H9 (cell line): Measurements from ENCODE around the gene PEX7. TPM values are rescaled to one million over a fixed set of nuclear protein-coding genes. Genes with fewer than 3 reads are reported as not detected.
A peak's percentile ranks its signal among the peaks of the same experiment; 100 is the strongest.

Experiments used
- DNase-seq: peaks from one replicate; pipeline ENCODE4 v3.0.0-alpha.2; 2017
- H2AFZ ChIP-seq: one replicate; pipeline ENCODE4 v1.6.1; 2013; ENCODE audit warnings: mild to moderate bottlenecking, low read length, control low read depth, moderate library complexity
- H2AK5ac ChIP-seq: 2 replicates; pipeline ENCODE4 v1.6.1; 2013; ENCODE audit warnings: low read length, control low read depth, mixed read lengths; ENCODE audit not compliant: insufficient read length
- H2BK120ac ChIP-seq: one replicate; pipeline ENCODE4 v1.6.1; 2013; ENCODE audit warnings: low read depth, mild to moderate bottlenecking, low read length, control low read depth, inconsistent platforms; ENCODE audit not compliant: poor library complexity, severe bottlenecking
- H2BK12ac ChIP-seq: 2 replicates; pipeline ENCODE4 v1.6.1; 2013; ENCODE audit warnings: low read length, control low read depth, mixed read lengths, low read depth; ENCODE audit not compliant: insufficient read length
- H2BK15ac ChIP-seq: 2 replicates; pipeline ENCODE4 v1.6.1; 2013; ENCODE audit warnings: low read depth, low read length, control low read depth
- H2BK20ac ChIP-seq: one replicate; pipeline ENCODE4 v1.6.1; 2013; ENCODE audit warnings: low read depth, mild to moderate bottlenecking, low read length, control low read depth, inconsistent platforms; ENCODE audit not compliant: poor library complexity, severe bottlenecking
- H2BK5ac ChIP-seq: 2 replicates; pipeline ENCODE4 v1.6.1; 2013; ENCODE audit warnings: low read length, control low read depth, mixed read lengths; ENCODE audit not compliant: insufficient read length
- H3K14ac ChIP-seq: 2 replicates; pipeline ENCODE4 v1.6.1; 2013; ENCODE audit warnings: low read length, control low read depth; ENCODE audit not compliant: insufficient read depth
- H3K18ac ChIP-seq: 2 replicates; pipeline ENCODE4 v1.6.1; 2013; ENCODE audit warnings: low read depth, mild to moderate bottlenecking, mixed read lengths, low read length, control low read depth; ENCODE audit not compliant: insufficient read length
- H3K23ac ChIP-seq: 2 replicates; pipeline ENCODE4 v1.6.1; 2013; ENCODE audit warnings: low read length, control low read depth, mixed read lengths, low read depth; ENCODE audit not compliant: insufficient read length
- H3K23me2 ChIP-seq: 2 replicates; pipeline ENCODE4 v1.6.1; 2013; ENCODE audit warnings: low read depth, mild to moderate bottlenecking, mixed read lengths, low read length, control low read depth; ENCODE audit not compliant: insufficient read length, poor library complexity, severe bottlenecking
- H3K27ac ChIP-seq: 2 replicates; pipeline ENCODE4 v1.5.1; 2013; ENCODE audit warnings: low read length, control low read depth, mixed read lengths, low read depth; ENCODE audit not compliant: insufficient read length
- H3K27me3 ChIP-seq: 2 replicates; pipeline ENCODE4 v1.6.1; 2013; ENCODE audit warnings: low read length, control low read depth, inconsistent platforms; ENCODE audit not compliant: insufficient read depth
- H3K4ac ChIP-seq: 2 replicates; pipeline ENCODE4 v1.6.1; 2013; ENCODE audit warnings: low read depth, mild to moderate bottlenecking, control low read depth, inconsistent platforms, low read length, moderate library complexity
- H3K4me1 ChIP-seq: 2 replicates; pipeline ENCODE4 v1.6.1; 2013; ENCODE audit warnings: low read length, control low read depth, inconsistent platforms; ENCODE audit not compliant: insufficient read depth
- H3K4me2 ChIP-seq: 2 replicates; pipeline ENCODE4 v1.6.1; 2013; ENCODE audit warnings: low read length, control low read depth, mixed read lengths; ENCODE audit not compliant: insufficient read length, insufficient read depth
- H3K56ac ChIP-seq: 2 replicates; pipeline ENCODE4 v1.6.1; 2013; ENCODE audit warnings: low read depth, mild to moderate bottlenecking, mixed read lengths, low read length, control low read depth; ENCODE audit not compliant: insufficient read length
- H3K79me1 ChIP-seq: 2 replicates; pipeline ENCODE4 v1.6.1; 2013; ENCODE audit warnings: low read depth, mild to moderate bottlenecking, moderate library complexity, low read length, control low read depth, inconsistent platforms; ENCODE audit not compliant: insufficient read depth, poor library complexity, severe bottlenecking
- H3K79me2 ChIP-seq: 2 replicates; pipeline ENCODE4 v1.6.1; 2013; ENCODE audit warnings: low read length, control low read depth, inconsistent platforms; ENCODE audit not compliant: insufficient read depth
- H3K9ac ChIP-seq: 2 replicates; pipeline ENCODE4 v1.6.1; 2013; ENCODE audit warnings: low read length, control low read depth, mixed read lengths; ENCODE audit not compliant: insufficient read length; ENCODE audit errors: extremely low read depth
- H3K9me3 ChIP-seq: one replicate; pipeline ENCODE4 v1.6.1; 2013; ENCODE audit warnings: low read depth, low read length, inconsistent platforms; ENCODE audit not compliant: control insufficient read depth
- H3T11ph ChIP-seq: one replicate; pipeline ENCODE4 v1.6.1; 2013; ENCODE audit warnings: mild to moderate bottlenecking, low read length, control low read depth, inconsistent platforms
- H4K20me1 ChIP-seq: one replicate; pipeline ENCODE4 v1.6.1; 2013; ENCODE audit not compliant: control insufficient read depth, insufficient read length, insufficient read depth
- H4K5ac ChIP-seq: 2 replicates; pipeline ENCODE4 v1.6.1; 2013; ENCODE audit warnings: low read depth, mild to moderate bottlenecking, mixed read lengths, low read length, control low read depth; ENCODE audit not compliant: insufficient read length
- H4K8ac ChIP-seq: replicated peaks from 2 replicates; pipeline ENCODE4 v1.6.1; 2013; ENCODE audit warnings: low read length, control low read depth, mixed read lengths, low read depth; ENCODE audit not compliant: insufficient read length
- H4K91ac ChIP-seq: 2 replicates; pipeline ENCODE4 v1.6.1; 2013; ENCODE audit warnings: low read depth, mild to moderate bottlenecking, moderate library complexity, mixed read lengths, low read length, control low read depth; ENCODE audit not compliant: insufficient read length
- H3K27ac Mint-ChIP-seq, 3 experiments: 2 replicates in 2 of 3; 3 replicates in 1 of 3; pipeline ENCODE4 v1.8.0; 2020 to 2021; ENCODE audit warnings: mixed read lengths in 3 of 3, mild to moderate bottlenecking in 1 of 3, moderate library complexity in 1 of 3
- H3K27me3 Mint-ChIP-seq: 2 replicates; pipeline ENCODE4 v1.8.0; 2021; ENCODE audit warnings: low read depth, mild to moderate bottlenecking, moderate library complexity, mixed read lengths
- H3K36me3 Mint-ChIP-seq, 3 experiments: 2 replicates in 2 of 3; 3 replicates in 1 of 3; pipeline ENCODE4 v1.8.0; 2020 to 2021; ENCODE audit warnings: low read depth in 3 of 3, mixed read lengths in 3 of 3; ENCODE audit not compliant: insufficient read depth in 1 of 3
- H3K4me1 Mint-ChIP-seq, 2 experiments: 2 replicates each; pipeline ENCODE4 v1.8.0; 2020; ENCODE audit warnings: mixed read lengths in 2 of 2
- H3K4me3 Mint-ChIP-seq, 2 experiments: 2 replicates in 1 of 2; 3 replicates in 1 of 2; pipeline ENCODE4 v1.8.0; 2020 to 2021; ENCODE audit warnings: mild to moderate bottlenecking in 2 of 2, mixed read lengths in 2 of 2, moderate library complexity in 1 of 2
- H3K9me3 Mint-ChIP-seq, 2 experiments: 2 replicates in 1 of 2; 3 replicates in 1 of 2; pipeline ENCODE4 v1.8.0; 2020; ENCODE audit warnings: mild to moderate bottlenecking in 2 of 2, mixed read lengths in 2 of 2, moderate library complexity in 1 of 2
- WGBS: extraction: QIAGEN DNeasy Blood & Tissue Kit; methylation state at CpG from one replicate; pipeline ENCODE4 v1.1.7; 2013; ENCODE audit warnings: missing lambda C conversion rate, low lambda C conversion rate, mixed read lengths; ENCODE audit not compliant: insufficient read length; ENCODE audit errors: extremely low coverage; 5-methylcytosine and 5-hydroxymethylcytosine counted together
- total RNA-seq: library from RNA; stranded (reverse); gene quantifications from 2 replicates; pipeline ENCODE4 v1.2.1, GENCODE V29; 2021
- TF ChIP-seq, protein P1 (sequence below): fragments of 200-600 bp; sonication (generic); conservative IDR thresholded peaks from 3 replicates; pipeline ENCODE4 v1.8.0; 2021; ENCODE audit warnings: antibody characterized with exemption, mild to moderate bottlenecking

PEX7 gene
- total RNA-seq, 1 experiment from 2014 or later, result 8.4 TPM

GRCh38 chr6:136923954-136924673, 101.7 kb downstream of the PEX7 start:
- Histone ChIP-seq H2BK20ac (no peak overlapping the region), H3K4me2 (no peak overlapping the region), H3K56ac (no peak overlapping the region), H2BK120ac (no peak overlapping the region), H3K9me3 (no peaks in the 10 kb centered on the region), H4K8ac (no peak overlapping the region), H3T11ph (no peak overlapping the region), H4K91ac (no peak overlapping the region), H3K23me2 (peaks cover 25% of the 10 kb centered on the region), H2BK15ac (no peak overlapping the region), H3K79me2 (no peaks in the 10 kb centered on the region), H3K23ac (no peak overlapping the region), H4K5ac (no peak overlapping the region), H3K27me3 (peaks cover 26% of the 10 kb centered on the region; the same call in 1 of the 2 replicates), H3K27ac (no peak overlapping the region), H3K9ac (no peak overlapping the region), H2AK5ac (no peak overlapping the region), H3K79me1 (no peaks in the 10 kb centered on the region), H3K4ac (no peak overlapping the region), H4K20me1 (no peaks in the 10 kb centered on the region), H2BK5ac (no peak overlapping the region), H3K4me1 (0 out of 2 replicates have a peak, but pooled peaks cover 2% of the 10 kb centered on the region), H2AFZ (no peak overlapping the region), H3K18ac (no peak overlapping the region), H3K14ac (no peak overlapping the region), H2BK12ac (no peak overlapping the region)
- no CpG with 5 or more reads among the region's 40 CpGs for WGBS
- Mint-ChIP-seq H3K4me1 (peaks cover 2 to 13% of the 10 kb centered on the region in 2 experiments; a peak in 3 of 4 replicates), H3K27ac (no peak overlapping the region), H3K9me3 (no peaks in the 10 kb centered on the region; a peak in 2 of 5 replicates), H3K27me3 (peaks cover 70% of the 10 kb centered on the region), H3K36me3 (peaks cover 0 to 6% (median 0%) of the 10 kb centered on the region in 3 experiments; a peak in 3 of 7 replicates), H3K4me3 (peak overlapping the region in 1 of 2 experiments; percentile 60; a peak in 2 of 5 replicates)
- TF ChIP-seq, protein P1, sequence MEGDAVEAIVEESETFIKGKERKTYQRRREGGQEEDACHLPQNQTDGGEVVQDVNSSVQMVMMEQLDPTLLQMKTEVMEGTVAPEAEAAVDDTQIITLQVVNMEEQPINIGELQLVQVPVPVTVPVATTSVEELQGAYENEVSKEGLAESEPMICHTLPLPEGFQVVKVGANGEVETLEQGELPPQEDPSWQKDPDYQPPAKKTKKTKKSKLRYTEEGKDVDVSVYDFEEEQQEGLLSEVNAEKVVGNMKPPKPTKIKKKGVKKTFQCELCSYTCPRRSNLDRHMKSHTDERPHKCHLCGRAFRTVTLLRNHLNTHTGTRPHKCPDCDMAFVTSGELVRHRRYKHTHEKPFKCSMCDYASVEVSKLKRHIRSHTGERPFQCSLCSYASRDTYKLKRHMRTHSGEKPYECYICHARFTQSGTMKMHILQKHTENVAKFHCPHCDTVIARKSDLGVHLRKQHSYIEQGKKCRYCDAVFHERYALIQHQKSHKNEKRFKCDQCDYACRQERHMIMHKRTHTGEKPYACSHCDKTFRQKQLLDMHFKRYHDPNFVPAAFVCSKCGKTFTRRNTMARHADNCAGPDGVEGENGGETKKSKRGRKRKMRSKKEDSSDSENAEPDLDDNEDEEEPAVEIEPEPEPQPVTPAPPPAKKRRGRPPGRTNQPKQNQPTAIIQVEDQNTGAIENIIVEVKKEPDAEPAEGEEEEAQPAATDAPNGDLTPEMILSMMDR, result no peak
- DNase-seq, result no peak
